Lower leg skin (tissue), 4 donors: ENCODE results near the gene MTARC1. TPM values are rescaled to one million over a fixed set of nuclear protein-coding genes. Genes with fewer than 3 reads are reported as not detected.

Source experiments
- DNase-seq, 2 donors: peaks; one replicate each; pipeline ENCODE4 v3.0.0-alpha.2; 2019; ENCODE audit warnings: low spot score in 2 of 2
- H3K4me3 ChIP-seq: fragments of 200-600 bp; sonication (generic); 2 replicates; pipeline ENCODE4 v1.5.1; 2017; ENCODE audit warnings: mild to moderate bottlenecking, low read depth; ENCODE audit not compliant: poor library complexity, severe bottlenecking
- POLR2A ChIP-seq, 2 donors: fragments of 450-650 bp; IDR thresholded peaks; one replicate each; pipeline ENCODE4 v1.6.1; 2016 to 2017; ENCODE audit warnings: antibody characterized with exemption in 2 of 2, mild to moderate bottlenecking in 1 of 2, moderate library complexity in 1 of 2
- WGBS, 2 donors: methylation state at CpG; one replicate each; pipeline ENCODE4 v1.1.5; 2018; 5-methylcytosine and 5-hydroxymethylcytosine counted together
- intact Hi-C: fragments of 100-400 bp; cut with DNase I; formaldehyde crosslinking; loops from one replicate; pipeline ENCODE4 v1.15.0; 2023; ENCODE audit warnings: low total_unique reads
- total RNA-seq, 4 donors: library from RNA; depleted of rRNA; stranded (reverse); fragments of >200 nt; gene quantifications; one replicate each; pipeline ENCODE4 v1.1.0, GENCODE V29; 2016
- TF ChIP-seq, protein P1 (sequence below), 3 donors: fragments of 450-650 bp; IDR thresholded peaks; one replicate each; pipeline ENCODE4 v1.5.1; 2016; ENCODE audit warnings: antibody characterized with exemption in 3 of 3, mild to moderate bottlenecking in 3 of 3, moderate library complexity in 2 of 3

MTARC1 gene
- total RNA-seq, 4 donors from 2014 or later = 1.9 to 3.9 (median 2.4) TPM

DNA sequence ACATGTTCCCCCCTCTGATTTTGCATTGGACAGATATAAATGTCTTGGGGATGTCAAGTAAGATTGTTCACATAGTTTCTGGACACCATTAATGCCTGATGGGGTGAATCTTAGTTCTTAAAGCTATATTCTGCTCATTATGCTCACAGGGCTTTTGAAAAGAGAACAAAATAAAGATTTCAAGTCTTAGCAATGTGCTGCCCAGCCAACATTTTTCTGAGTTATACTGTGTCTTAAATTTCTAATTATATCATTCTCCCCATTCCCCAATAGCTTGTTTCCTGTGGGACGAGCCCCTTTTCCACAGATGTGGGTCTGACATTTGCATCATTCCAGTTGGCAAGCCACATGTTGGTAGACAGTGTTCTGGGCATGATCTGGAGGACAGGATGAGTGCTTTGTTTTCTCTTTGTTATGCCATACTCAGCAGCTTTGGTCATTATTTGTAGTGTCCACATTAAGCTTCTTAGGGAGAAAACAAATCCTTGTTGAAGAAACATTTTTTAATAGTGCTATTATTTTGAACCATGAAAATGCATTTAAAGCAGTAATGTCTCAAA is 32.8 kb downstream of the MTARC1 start:
- H3K4me3 ChIP-seq = no peak overlapping the region
- 29 to 41% methylated on average over 1 of the region's 1 CpG for WGBS, 2 donors
- peak; percentile 29 to 64 for DNase-seq
- intact Hi-C loops = no loop called here
- no peak for TF ChIP-seq POLR2A (IDR thresholded peaks at IDR 0.05)
- TF ChIP-seq, protein P1, sequence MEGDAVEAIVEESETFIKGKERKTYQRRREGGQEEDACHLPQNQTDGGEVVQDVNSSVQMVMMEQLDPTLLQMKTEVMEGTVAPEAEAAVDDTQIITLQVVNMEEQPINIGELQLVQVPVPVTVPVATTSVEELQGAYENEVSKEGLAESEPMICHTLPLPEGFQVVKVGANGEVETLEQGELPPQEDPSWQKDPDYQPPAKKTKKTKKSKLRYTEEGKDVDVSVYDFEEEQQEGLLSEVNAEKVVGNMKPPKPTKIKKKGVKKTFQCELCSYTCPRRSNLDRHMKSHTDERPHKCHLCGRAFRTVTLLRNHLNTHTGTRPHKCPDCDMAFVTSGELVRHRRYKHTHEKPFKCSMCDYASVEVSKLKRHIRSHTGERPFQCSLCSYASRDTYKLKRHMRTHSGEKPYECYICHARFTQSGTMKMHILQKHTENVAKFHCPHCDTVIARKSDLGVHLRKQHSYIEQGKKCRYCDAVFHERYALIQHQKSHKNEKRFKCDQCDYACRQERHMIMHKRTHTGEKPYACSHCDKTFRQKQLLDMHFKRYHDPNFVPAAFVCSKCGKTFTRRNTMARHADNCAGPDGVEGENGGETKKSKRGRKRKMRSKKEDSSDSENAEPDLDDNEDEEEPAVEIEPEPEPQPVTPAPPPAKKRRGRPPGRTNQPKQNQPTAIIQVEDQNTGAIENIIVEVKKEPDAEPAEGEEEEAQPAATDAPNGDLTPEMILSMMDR (IDR thresholded peaks at IDR 0.05) = no peak

DNA sequence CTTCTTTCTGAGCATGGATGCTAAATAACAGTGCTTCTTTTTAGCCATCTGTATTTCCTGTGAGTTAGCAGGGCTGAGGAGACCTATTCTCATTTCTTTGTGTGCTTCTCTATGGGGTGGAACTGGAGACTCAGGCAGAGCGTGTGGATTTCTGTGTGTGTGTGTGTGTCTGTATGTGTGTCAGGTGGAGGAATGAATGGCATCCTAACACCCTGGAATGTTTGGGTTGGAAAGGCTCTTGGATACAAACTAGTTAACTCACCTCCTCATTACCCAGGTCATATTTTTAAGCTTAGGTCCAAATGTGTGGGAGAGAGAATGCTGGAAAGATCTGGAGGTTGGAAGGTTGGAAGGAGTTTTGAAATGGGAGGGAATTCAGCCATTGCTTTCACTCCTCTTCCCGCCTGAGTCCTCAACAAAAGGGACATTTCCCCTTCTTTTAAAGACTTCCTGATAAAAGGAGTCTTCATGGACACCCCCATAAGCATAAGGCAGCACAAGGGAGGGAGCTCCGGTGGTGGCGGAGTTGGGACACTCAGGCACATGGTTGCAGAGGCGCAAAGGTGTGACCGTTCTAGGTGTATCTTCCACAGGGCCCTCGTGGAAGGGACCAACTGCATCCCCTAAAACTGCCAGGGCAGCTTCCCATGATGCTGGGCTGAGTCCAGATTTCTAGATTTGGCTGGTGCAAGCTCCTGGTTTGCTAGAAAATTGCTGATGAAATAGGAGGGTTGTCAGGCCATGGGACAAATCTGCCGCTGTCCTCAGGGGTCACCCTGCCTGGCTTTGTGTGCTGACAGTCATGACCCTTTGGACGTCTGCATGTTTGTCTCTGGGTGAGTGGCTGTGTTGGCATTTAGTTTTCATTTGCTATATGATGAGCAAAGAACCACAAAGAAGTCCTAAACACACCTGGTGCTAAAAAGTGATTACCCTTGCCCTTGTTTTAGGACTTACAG is 37.6 kb downstream of the MTARC1 start:
- no peak overlapping the region for H3K4me3 ChIP-seq
- 84 to 85% methylated on average over 9 of the region's 9 CpGs for WGBS, 2 donors
- intact Hi-C loops = no loop called here
- no peak for DNase-seq
- TF ChIP-seq, protein P1 (IDR thresholded peaks at IDR 0.05) = no peak

DNA sequence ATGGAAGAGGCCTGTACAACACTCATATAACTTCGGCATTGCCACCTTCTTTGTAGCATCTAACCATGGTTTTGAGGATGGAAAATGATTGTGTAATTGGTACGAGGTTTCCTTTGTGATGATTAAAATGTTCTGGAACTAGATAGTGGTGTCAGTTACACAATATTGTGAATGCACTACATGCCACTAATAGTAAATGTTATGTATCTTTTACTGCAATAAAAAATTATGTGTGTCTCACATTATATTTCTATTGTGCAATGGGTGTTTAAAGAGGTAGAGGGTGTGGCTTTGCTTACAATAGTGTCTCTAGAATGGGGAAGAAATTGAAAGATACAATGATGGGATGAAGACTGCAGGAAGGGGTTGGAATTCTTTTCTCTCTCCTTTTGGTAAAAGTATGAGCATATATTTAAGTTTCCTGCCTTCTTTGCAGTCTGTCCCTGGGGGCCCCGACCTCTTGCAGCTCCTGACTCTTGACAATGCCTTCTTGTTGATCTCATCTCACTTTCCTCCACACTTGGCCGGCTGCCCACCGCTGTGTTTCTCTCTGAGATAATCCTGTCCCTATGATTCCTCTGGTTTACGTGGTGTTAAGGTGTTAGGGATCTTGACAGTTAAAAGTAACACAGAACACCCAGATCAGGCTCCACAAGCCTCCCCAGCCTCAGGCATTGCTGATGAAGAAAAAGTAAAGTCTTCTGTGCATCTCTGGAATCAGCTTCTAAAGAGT is 39.3 kb downstream of the MTARC1 start:
- 58 to 59% methylated on average over 6 of the region's 6 CpGs for WGBS, 2 donors
- intact Hi-C loops = no loop called here
- H3K4me3 ChIP-seq = no peak overlapping the region
- DNase-seq = no peak
- TF ChIP-seq POLR2A (IDR thresholded peaks at IDR 0.05) = no peak
- TF ChIP-seq, protein P1 (IDR thresholded peaks at IDR 0.05) = no peak

DNA sequence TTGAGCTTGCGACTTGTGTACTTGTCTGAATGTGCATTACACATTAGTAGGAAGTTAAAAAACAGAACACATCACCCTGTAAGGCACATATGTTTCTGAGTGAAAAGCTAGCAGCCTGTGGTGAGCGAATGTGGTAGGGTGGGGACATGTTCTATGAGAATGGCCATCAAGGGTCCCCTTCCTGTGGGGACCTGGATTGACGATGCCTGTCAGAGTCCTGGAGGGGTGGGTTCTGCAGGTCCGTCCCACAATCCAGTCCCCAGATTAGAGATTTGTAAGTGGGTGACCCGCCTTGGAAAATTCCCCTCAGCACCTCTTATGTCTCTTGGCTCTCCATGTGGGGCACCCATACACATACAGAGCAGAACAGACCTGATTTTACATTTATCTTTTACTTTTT is 40.0 kb downstream of the MTARC1 start:
- no peak overlapping the region for H3K4me3 ChIP-seq
- intact Hi-C loops = no loop called here
- TF ChIP-seq POLR2A (IDR thresholded peaks at IDR 0.05) = no peak
- TF ChIP-seq, protein P1 (IDR thresholded peaks at IDR 0.05) = no peak
- no peak for DNase-seq
- 94 to 95% methylated on average over 5 of the region's 5 CpGs for WGBS, 2 donors

DNA sequence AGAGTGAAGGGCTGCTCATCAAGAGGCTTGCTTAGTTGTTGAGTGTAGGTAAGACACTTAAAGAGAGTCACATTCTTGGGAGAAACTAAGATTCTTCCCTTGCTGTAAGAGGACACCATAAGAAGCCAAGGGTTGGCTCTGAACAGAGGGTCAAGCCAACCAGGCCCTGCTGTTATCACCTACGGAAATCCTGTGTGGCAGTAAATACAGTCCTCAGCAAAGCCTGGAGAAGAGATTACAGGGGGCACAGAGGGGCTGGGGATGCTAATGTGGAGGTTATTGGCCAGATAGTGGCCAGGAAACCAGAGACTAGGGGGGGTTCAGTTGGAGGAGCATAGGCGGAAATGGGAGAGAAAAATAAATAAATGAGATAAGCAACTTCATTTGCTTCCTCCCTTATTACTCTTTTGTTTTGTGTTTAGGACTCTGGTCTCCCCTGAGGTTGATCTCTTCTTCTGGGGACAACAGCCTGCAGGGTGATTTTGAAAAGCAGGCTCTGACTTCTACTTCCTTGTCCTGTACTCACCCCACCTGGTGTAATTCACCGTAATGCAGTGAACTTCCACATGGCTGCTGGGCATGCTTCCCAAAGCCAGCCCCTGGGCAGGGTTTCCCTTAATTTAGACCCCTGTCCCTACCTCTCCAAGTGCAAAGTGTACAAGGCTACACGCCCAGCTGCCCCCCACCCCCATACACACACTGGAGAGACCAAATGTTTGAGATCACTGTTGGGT is 40.9 kb downstream of the MTARC1 start:
- DNase-seq = no peak
- 75 to 76% methylated on average over 4 of the region's 4 CpGs for WGBS, 2 donors
- TF ChIP-seq POLR2A (IDR thresholded peaks at IDR 0.05) = no peak
- TF ChIP-seq, protein P1 (IDR thresholded peaks at IDR 0.05) = no peak
- H3K4me3 ChIP-seq = no peak overlapping the region
- intact Hi-C loops = no loop called here
